Measurements from ENCODE around the gene LAMA4.
"Not testable (repeated sequence)": the region's sequence is repeated elsewhere in the genome, so short reads cannot be mapped to it uniquely, and the experiment has no call there.

Gene LAMA4

DNA sequence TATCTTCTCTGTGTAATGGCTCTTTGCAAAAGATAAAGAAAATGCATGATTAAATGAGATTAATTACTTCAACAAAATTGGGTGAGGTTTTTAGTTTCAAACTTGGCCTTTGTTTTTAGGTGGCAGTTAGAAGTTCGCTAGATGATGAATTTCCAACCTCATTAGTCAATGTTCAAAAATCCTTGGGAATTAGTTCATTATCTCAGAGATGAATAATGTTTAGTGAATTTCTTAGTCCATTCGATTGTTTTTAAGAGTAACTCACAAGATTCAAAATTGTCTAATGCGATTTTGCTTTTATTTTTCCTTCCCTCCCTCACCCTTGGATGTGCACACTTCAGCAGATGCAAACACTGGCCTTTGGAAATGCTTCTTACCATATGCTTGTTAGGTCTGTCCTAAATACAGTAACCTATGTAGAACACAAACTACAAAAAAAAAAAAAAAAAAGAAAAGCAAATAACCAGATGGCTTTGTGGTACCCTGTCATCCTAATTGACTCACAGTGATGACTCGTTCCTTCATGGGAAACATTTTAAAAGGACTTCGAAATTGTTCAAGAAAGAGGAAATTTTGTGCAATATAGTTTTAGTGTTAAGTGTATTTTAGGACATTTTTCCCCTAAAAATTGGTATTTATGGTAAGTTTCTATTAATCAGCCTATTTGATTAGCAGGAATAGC is 100.3 kb downstream of the LAMA4 start:
- DNase-seq (ENCODE audit: low read depth in 3 of 3), result no peak

DNA sequence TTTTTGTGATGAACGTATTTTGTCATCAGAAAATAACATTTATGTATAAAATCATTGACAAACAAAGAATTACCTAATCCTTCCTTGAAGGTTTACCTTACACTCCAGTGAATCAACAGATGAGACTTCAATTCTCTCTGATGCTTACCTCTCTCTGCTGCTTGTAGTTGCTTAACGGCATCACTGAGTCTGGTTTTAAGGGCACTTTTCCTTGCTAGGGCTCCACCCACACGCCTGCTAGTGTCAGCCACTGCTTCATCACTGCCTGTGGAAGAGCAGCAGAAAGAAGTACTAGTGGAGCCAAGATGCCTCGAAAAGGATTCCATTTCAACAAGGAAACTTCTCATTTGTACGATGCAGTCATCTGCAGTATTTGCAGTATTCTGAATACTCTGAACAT is 104.0 kb downstream of the LAMA4 start:
- no peak for DNase-seq (ENCODE audit: low read depth in 3 of 3)

DNA sequence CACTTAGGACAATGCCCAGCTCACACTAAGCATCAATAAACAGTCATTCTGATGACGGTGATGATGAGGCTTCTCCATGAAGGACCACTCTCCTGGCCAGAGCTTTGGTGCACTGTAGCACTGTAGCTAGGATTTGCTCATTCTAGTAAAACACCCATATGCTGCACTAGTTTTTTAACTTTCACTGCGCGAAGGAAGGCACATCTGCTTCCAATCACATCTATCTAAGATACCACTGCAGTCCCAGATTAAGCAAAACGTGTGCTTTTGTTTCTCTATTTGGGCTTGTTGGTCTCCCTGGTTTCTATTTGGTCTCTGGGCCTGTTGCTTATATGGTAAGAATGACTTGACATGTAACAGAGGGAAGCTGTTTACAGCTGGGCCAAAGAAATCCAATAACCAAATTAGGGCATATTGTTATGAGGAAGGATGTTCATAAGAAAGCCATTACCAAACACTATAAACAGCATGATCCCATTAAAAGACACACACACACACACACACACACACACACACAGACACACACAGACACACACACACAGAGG is 104.6 kb downstream of the LAMA4 start:
- DNase-seq (ENCODE audit: low read depth in 3 of 3), result no peak

DNA sequence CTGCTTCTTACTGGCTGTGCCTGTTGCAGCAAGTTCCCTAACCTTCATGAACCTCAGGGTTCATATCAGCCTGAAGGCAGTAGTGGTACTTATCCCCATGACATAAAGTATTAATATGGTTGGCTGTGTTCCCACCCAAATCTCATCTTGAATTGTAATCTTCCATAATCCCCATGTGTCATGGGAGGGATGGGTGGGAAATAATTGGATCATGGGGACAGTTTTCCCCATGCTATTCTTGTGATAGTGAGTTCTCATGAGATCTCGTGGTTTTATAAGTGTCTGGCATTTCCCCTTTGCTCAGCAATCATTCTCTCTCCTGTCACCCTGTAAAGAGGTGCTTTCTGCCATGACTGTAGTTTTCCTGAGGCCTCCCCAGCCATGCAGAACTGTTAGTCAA is 105.1 kb downstream of the LAMA4 start:
- DNase-seq (ENCODE audit: low read depth in 3 of 3), result no peak

- DNase-seq (ENCODE audit: low read depth in 3 of 3), result no peak
Observed at GRCh38 chr6:112148103-112148502, 106.3 kb downstream of the LAMA4 start.

GRCh38 chr6:112145080-112145573 is 109.2 kb downstream of the LAMA4 start:
- no peak for DNase-seq (ENCODE audit: low read depth in 3 of 3)

DNA sequence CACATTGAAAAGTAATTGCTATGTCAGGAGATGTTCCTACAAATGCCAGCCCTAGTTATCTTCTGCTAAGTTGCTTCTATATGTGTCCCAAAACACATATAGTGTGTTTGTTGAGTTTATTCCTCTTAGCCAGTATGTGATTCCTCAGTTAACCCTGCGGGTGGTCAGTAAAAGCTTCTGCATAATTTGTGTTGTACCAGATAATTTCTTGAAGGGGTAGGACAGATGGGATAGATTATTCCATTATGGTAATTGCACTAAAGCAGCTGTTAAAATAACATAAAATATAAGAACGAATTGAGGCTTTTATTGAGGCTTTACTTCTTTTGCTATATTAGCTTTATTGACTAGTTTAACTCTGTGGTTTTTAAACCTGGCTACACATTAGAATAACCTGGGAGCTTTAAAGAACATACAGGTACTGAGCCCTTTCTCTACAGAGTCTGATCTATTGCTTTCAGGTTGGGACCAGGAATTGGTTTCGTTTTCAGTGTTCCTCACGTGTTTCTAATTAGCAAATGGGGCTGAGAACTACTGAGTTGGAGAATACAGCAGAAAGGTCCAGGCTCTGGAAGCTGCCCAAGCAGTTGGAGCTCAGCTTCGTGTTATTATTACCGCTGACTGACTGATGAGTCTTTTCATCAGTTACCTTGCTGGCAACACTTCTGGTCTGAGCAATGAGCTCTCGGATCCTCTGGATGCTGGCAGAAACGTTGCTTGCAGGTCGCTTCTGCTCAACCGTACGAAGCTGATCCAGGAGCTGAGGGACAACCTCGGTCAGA is 110.0 kb downstream of the LAMA4 start:
- no peak for DNase-seq (ENCODE audit: low read depth in 3 of 3)

DNA sequence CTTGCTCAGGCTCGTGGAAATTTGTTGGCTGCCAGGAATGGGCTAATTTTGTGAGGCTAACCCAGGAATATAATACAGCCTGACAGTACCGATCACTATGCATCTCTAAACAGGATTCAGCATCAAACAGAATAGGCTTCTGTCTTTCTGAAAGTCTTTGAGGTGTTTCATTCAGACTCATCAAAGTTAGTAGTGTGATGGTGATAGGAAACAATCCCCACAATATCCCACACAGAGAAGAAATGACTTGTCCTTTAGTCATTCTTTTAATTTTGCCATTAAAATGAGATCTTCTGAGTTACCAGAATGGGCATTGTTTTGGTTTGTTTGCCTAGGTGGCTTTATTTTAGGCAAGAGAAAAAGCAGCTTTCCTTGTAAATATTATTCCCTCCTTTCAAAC is 112.7 kb downstream of the LAMA4 start:
- DNase-seq (ENCODE audit: low read depth in 3 of 3), result no peak

DNA sequence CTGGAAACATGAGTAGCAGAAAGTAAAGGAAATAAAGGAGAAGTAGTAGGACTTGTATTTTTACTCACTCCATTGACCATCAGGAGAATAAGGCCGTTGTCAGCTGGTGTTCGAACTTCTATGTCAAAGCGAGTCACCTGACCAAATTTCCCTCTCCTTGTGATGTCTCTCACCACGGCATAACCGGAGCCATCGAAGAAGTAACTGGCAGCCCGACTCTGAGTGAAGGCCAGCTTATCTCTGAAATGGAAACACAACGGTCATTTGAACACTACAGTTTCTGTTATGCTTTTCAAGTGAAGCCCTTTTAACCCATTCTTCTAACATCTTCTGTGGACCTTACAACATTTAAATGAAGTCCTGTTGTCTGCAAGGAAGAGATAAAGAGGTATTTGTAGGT is 115.3 kb downstream of the LAMA4 start:
- no peak for DNase-seq (ENCODE audit: low read depth in 3 of 3)

GRCh38 chr6:112130878-112131277 is 123.5 kb downstream of the LAMA4 start:
- no peak for DNase-seq (ENCODE audit: low read depth in 3 of 3)

- no peak for DNase-seq (ENCODE audit: low read depth in 3 of 3)
Observed at GRCh38 chr6:112128208-112128607, 126.2 kb downstream of the LAMA4 start.

DNA sequence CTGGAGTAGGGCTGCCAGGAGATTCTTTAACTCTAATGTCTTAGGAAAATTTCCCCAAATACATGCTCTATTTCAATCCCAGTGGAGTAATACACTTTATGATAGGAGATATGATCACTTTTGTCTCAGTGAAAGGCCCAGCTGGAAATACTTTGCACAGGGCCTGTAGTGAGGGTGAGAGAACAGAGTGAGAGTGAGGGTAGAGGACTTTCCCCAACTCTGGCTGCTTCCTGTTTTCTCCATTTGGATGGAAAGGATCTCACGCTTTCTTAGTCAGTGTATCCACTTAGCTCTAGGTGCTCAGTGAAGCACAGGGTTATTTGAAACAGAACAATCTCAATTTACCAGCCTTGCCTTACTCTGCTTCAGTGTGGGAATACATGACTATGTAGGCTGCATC is 130.4 kb downstream of the LAMA4 start:
- DNase-seq (ENCODE audit: low read depth in 3 of 3), result no peak

DNA sequence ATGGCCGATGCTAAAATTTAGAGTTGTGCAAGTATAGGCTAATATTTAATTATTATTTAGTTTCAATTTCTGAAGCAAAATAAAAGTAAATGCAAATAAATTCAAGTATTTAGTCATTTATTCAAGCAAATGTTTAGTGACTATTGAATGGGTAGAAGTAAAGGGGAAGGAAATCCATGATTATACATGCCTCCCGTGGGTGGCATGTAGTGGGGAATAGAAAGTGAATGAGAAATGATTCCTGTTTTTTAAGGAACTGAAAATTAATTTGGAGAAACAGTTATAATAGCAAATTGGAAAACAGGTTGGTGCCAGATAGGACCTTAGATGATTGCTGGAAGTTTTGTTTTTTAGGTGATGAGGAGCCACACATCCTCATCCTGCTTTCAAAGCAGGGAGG is 131.6 kb downstream of the LAMA4 start:
- DNase-seq (ENCODE audit: low read depth in 3 of 3), result no peak

- DNase-seq (ENCODE audit: low read depth in 3 of 3), result no peak
Observed at GRCh38 chr6:112118034-112118433, 136.3 kb downstream of the LAMA4 start.

- DNase-seq (ENCODE audit: low read depth in 3 of 3), result no peak
Observed at GRCh38 chr6:112117554-112117953, 136.8 kb downstream of the LAMA4 start.

DNA sequence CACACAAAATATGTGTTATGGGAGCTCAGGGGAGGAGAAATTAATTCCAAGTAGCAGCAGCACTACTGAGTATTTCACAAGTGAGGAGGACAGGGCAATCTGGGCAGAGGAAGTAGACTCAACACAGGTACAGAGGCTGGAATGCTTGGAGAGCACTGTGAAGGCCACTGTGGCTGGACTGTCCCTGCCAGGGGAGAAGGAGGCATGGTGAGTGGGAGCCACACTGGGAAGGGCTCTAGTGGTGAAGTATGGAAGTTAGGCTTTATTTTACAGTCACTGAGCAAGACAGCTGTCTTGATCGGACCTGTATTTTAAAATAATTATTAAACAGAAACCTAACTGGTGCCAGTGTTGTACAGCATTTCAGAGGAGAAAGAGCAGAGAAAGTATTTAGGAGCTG is 138.1 kb downstream of the LAMA4 start:
- no peak for DNase-seq (ENCODE audit: low read depth in 3 of 3)

- DNase-seq (ENCODE audit: low read depth in 3 of 3), result no peak
Observed at GRCh38 chr6:112114577-112115223, 139.7 kb downstream of the LAMA4 start.

GRCh38 chr6:112113918-112114317 is 140.4 kb downstream of the LAMA4 start:
- no peak for DNase-seq (ENCODE audit: low read depth in 3 of 3)

GRCh38 chr6:112113431-112113830 is 140.9 kb downstream of the LAMA4 start:
- no peak for DNase-seq (ENCODE audit: low read depth in 3 of 3)

DNA sequence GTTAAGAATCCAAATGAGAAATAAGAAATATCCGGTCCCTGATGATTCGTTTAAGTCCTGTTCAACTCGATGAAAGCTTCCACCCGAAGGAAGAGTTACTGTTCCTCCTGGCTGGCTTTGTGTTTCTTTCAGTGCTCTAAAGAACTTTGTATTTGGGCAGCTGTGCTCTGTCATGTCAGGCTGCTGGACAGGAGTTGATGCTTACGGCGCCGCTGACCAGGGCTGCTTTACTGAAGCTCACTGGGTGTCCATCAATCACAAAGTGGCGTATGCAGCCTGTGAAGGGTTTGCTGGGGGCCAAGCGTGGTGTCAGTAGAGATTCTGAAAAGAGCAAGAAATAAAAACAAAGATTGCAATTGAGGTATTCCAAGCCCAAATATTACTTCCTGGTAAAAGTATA is 145.1 kb downstream of the LAMA4 start:
- DNase-seq (ENCODE audit: low read depth in 3 of 3), result no peak

GRCh38 chr6:112106562-112106961 is 147.8 kb downstream of the LAMA4 start:
- DNase-seq (ENCODE audit: low read depth in 3 of 3), result no peak

- not testable (repeated sequence) for DNase-seq (ENCODE audit: low read depth in 3 of 3)
Observed at GRCh38 chr6:112106026-112106425, 148.3 kb downstream of the LAMA4 start.

GRCh38 chr6:112100561-112100960 is 153.8 kb downstream of the LAMA4 start:
- DNase-seq (ENCODE audit: low read depth in 3 of 3), result no peak
